Central memory CD8-positive, alpha-beta T cell (primary cell): ENCODE data around the gene LRRC28.

Experiments used
- ATAC-seq: fragments of 150-1000 bp; cut with Tn5 transposase; replicated peaks from 2 replicates; pipeline ENCODE4 v1.10.0; 2022; ENCODE audit warnings: mild to moderate bottlenecking, moderate FRiP score, moderate number of reproducible peaks; ENCODE audit not compliant: poor library complexity, severe bottlenecking; ENCODE audit errors: extremely low read depth
- DNase-seq, 2 donors: peaks; one replicate each; pipeline ENCODE4 v3.0.0; 2021; ENCODE audit warnings: low spot score in 2 of 2
- H3K27ac Mint-ChIP-seq: one replicate; pipeline ENCODE4 v1.8.0; 2022; ENCODE audit warnings: low read depth, mild to moderate bottlenecking, moderate library complexity, mixed read lengths
- H3K27me3 Mint-ChIP-seq: one replicate; pipeline ENCODE4 v1.8.0; 2022; ENCODE audit warnings: mixed read lengths
- H3K36me3 Mint-ChIP-seq: one replicate; pipeline ENCODE4 v1.8.0; 2022; ENCODE audit warnings: mild to moderate bottlenecking, moderate library complexity, mixed read lengths; ENCODE audit not compliant: insufficient read depth
- H3K4me1 Mint-ChIP-seq: one replicate; pipeline ENCODE4 v1.8.0; 2022; ENCODE audit warnings: mixed read lengths
- H3K4me3 Mint-ChIP-seq: one replicate; pipeline ENCODE4 v1.8.0; 2022; ENCODE audit warnings: mild to moderate bottlenecking, moderate library complexity, mixed read lengths
- H3K9me3 Mint-ChIP-seq: one replicate; pipeline ENCODE4 v1.8.0; 2022; ENCODE audit warnings: mixed read lengths

LRRC28 gene

DNA sequence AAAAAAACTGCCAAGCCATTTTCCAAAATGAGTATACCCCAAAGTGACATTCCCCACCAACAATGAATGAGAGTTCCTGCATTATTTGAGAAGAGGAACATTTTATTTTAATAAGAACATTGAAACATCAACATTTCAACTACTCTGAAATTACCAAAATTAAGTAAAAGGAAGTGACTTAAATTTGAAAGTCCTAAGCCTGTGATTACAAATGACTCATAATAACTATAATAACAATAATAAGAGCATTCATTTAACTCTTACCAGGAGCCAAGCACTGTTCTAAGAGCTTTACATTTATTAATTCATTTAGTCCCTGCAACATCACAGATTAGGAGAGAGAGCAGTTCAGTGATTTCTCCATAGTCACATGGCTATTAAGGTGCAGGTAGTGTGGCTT is 32.4 kb downstream of the LRRC28 start:
- DNase-seq (no peak), ATAC-seq (no peak)
- peaks cover 7% of the 10 kb centered on the region for H3K36me3 Mint-ChIP-seq
- H3K4me1 Mint-ChIP-seq = peaks cover 14% of the 10 kb centered on the region
- no peak overlapping the region for H3K27ac Mint-ChIP-seq
- H3K4me3 Mint-ChIP-seq = no peak overlapping the region
- H3K27me3 Mint-ChIP-seq = no peaks in the 10 kb centered on the region
- H3K9me3 Mint-ChIP-seq = no peaks in the 10 kb centered on the region

DNA sequence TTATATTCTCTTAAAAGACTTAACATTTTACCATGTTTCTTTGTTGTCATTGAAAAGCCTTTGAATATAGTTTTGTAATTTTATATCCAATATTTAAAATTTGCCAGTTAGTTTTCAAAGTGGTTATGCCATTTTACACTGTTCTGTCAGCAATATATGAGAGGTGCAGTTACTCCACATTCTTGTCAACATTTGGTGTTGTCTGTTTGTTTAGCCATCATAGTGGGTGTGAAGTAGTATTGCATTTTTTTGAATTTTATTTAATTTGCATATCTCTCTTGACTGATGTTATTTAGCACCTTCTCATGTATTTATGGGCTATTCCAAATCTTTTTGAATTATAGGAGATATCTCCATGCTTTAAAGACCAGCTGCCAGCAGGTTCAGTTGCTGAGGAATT is 40.4 kb downstream of the LRRC28 start:
- no peak for ATAC-seq
- Mint-ChIP-seq H3K9me3 (no peaks in the 10 kb centered on the region), H3K36me3 (peaks cover 8% of the 10 kb centered on the region), H3K27me3 (no peaks in the 10 kb centered on the region), H3K4me1 (no peaks in the 10 kb centered on the region), H3K4me3 (no peak overlapping the region), H3K27ac (no peak overlapping the region)
- no peak for DNase-seq

DNA sequence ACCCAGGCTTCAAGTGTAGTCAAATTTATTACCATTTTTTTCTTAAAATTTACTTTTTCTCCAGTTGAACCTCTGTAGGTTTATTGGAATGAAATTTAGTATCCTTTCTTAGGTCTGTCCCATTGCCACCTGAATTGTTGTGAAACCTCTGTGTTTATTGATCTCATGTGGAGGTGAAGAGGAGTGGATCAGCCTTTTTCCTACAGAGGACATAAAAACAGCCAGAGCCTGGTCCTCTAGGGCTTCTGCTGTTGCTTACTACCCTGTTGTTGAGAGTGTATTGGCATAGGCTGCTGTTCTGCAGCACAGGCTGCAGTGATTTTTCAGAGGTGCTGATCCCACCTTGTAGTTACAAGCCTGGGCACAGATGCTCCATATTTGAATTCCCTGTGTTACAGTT is 44.6 kb downstream of the LRRC28 start:
- Mint-ChIP-seq H3K27ac (no peak overlapping the region), H3K9me3 (no peaks in the 10 kb centered on the region), H3K4me3 (no peak overlapping the region), H3K4me1 (no peaks in the 10 kb centered on the region), H3K36me3 (peaks cover 4% of the 10 kb centered on the region), H3K27me3 (no peaks in the 10 kb centered on the region)
- no peak for ATAC-seq
- no peak for DNase-seq

DNA sequence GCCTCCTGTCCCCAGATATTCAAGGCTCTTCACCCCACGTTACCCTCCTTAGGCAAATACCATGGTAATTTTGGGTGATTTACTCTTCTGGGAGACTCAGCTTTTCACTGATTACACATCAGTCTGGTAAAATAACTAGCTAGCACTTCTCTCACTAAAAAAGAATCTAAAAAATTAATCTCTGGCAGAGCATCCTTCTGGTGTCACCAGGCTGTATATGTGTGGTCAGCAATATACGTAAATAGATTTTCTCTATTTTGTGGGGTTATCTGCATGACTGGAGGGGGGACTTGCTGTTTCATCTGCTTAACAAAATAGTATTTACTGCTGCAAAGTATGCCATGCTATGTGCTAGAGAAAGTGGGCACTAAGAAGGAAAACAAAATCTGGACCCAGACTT is 45.1 kb downstream of the LRRC28 start:
- Mint-ChIP-seq H3K36me3 (peaks cover 4% of the 10 kb centered on the region), H3K9me3 (no peaks in the 10 kb centered on the region), H3K4me3 (no peak overlapping the region), H3K27me3 (no peaks in the 10 kb centered on the region), H3K4me1 (no peaks in the 10 kb centered on the region), H3K27ac (no peak overlapping the region)
- DNase-seq (no peak), ATAC-seq (no peak)

DNA sequence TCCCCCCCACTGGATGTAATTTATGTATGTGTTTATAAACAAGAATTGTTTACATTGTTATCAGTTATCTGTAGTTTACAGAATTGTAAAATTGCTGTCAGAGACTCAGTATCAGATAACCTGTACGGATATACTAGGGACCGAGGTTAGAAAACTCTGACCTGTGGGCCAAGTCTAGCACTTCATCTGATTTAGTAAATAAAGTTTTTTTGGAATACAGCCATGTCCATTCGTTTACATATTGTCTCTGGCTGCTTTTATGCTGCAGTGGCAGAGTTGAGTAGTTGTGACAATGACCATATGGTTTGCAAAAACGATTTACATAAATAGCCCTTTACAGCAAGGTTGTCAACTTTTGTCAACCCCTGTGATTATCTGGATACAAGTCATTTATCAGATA is 52.6 kb downstream of the LRRC28 start:
- Mint-ChIP-seq H3K27ac (no peak overlapping the region), H3K9me3 (no peaks in the 10 kb centered on the region), H3K36me3 (peaks cover 2% of the 10 kb centered on the region), H3K4me3 (no peak overlapping the region), H3K27me3 (no peaks in the 10 kb centered on the region), H3K4me1 (peaks cover 5% of the 10 kb centered on the region)
- ATAC-seq = no peak
- no peak for DNase-seq

DNA sequence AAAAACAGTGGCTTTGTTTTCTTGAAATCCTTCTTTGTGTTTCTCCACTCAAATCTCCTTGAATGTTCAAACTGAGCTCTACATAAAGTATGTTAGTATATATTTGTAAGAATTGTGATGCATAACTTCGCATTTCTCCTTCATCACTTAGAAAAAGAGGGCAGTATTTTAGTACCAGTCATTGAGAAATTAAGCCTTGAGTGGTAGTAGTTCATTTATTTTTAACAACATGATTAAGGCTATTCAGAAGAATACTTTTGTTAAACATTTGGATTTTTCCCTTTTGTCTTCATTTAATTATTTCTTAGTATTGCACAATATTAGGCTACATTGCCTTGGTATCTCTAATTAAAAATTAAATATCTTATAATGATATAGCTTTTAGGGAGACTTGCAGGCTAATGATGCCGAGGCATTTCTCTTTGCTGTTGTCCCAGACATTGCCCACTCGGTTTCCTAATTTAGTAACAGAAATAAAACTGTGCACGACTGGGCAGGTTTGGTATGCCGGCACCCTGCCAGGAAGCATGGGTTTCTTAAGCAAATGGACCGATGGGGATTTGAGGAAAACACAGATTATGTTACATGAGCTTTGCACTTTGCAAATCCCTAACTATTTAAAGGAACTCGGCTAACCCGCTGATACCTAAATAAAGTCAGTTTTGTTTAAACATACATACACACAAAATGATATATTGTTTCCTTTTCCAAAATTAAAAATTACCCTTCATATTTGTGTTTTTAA is 54.7 kb downstream of the LRRC28 start:
- DNase-seq (no peak), ATAC-seq (no peak)
- no peak overlapping the region for H3K27ac Mint-ChIP-seq
- no peaks in the 10 kb centered on the region for H3K27me3 Mint-ChIP-seq
- H3K4me3 Mint-ChIP-seq = no peak overlapping the region
- no peaks in the 10 kb centered on the region for H3K9me3 Mint-ChIP-seq
- H3K4me1 Mint-ChIP-seq = peaks cover 5% of the 10 kb centered on the region
- peaks cover 3% of the 10 kb centered on the region for H3K36me3 Mint-ChIP-seq

DNA sequence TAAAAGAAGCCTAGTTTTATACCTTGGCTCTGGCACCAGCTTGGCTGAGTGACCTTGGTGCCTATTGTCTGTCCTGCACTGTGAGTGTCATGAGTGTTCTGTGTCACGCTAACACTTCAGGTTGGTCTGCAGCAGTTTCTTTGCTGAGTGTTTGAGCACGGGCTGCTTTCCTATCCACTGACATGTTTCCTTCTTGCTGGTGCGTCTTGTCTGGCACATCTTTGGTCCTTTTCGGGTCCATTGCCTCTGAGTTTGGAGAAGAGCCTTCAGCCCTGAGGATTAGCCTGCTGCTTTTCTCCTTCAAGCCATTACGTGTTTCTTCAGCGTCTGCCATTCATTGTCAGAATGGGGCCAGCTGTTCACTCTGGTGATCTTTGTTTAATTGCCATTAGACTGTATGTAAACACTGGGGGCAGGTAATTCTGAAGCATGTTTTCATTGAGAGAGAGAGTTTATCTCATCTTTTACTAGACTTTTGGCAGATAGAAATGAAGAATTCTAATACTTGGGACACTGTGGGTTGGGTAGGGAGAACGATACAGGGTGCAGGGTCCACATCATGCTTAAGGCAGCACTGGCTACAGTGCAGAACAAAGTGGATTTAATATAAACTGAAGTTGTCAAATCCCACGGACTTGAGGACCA is 55.5 kb downstream of the LRRC28 start:
- H3K9me3 Mint-ChIP-seq = no peaks in the 10 kb centered on the region
- no peak for DNase-seq
- no peaks in the 10 kb centered on the region for H3K27me3 Mint-ChIP-seq
- peaks cover 5% of the 10 kb centered on the region for H3K4me1 Mint-ChIP-seq
- H3K4me3 Mint-ChIP-seq = no peak overlapping the region
- H3K27ac Mint-ChIP-seq = no peak overlapping the region
- ATAC-seq = no peak
- peaks cover 3% of the 10 kb centered on the region for H3K36me3 Mint-ChIP-seq

DNA sequence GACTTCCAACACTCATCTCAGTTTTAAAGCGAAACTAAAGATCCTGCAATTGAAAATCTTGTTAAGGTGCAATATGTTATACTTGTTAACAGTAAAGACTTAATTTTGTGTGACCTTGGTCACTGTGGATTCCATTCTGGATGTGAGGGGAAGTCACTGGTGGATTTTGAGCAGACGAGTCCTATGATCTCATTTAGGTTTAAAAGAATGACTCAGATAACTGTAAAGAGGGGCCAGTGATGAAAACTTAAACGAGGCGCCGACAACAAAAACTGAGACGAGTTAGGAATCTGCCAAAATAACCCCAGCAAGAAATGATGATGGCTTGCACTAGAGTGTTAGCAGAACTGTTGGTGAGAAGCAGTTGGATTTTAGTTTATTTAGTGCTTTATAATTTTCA is 56.5 kb downstream of the LRRC28 start:
- Mint-ChIP-seq H3K4me1 (peaks cover 5% of the 10 kb centered on the region), H3K27ac (no peak overlapping the region), H3K9me3 (peaks cover 3% of the 10 kb centered on the region), H3K4me3 (no peak overlapping the region), H3K27me3 (no peaks in the 10 kb centered on the region), H3K36me3 (peaks cover 1% of the 10 kb centered on the region)
- ATAC-seq = no peak
- no peak for DNase-seq

DNA sequence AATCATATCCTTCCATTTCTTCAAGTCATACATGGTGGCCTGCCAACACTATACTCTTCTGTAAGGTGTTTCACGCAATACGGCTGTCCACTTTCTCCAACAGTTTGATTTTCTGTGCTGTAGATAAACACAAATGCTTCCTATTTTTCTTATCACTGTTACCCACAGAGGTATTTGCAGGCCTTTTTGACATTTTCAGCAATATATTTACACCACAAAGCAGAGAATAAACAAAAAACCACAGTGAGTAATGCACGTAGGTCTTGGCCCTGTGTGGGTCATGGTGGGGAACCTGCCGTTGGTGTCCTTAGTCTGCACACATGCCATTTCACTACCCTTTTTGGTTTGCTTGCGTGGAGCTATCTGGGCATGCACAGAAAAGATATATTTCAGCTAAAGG is 59.5 kb downstream of the LRRC28 start:
- Mint-ChIP-seq H3K9me3 (peaks cover 9% of the 10 kb centered on the region), H3K4me1 (peaks cover 5% of the 10 kb centered on the region), H3K27me3 (no peaks in the 10 kb centered on the region), H3K36me3 (peaks cover 1% of the 10 kb centered on the region), H3K4me3 (no peak overlapping the region), H3K27ac (no peak overlapping the region)
- ATAC-seq = no peak
- DNase-seq = no peak

DNA sequence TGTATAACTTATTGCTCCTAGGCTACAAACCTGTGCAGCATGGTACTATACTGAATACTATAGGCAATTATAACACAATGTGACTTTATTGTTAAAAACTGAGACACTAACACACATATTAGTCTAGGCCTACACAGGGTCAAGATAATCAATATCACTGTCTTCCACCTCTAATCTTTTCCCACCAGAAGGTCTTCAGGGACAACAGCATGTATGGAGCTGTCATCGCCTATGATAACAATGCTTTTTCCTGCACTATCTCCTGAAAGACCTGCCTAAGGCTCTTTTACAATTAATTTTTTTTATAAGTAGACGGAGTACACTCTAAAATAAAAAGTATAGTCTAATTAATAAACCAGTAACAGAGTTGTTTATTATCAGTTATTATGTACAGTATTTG is 60.9 kb downstream of the LRRC28 start:
- Mint-ChIP-seq H3K4me3 (no peak overlapping the region), H3K9me3 (peaks cover 9% of the 10 kb centered on the region), H3K27ac (no peak overlapping the region), H3K27me3 (no peaks in the 10 kb centered on the region), H3K4me1 (peaks cover 5% of the 10 kb centered on the region), H3K36me3 (peaks cover 1% of the 10 kb centered on the region)
- no peak for ATAC-seq
- DNase-seq = no peak

DNA sequence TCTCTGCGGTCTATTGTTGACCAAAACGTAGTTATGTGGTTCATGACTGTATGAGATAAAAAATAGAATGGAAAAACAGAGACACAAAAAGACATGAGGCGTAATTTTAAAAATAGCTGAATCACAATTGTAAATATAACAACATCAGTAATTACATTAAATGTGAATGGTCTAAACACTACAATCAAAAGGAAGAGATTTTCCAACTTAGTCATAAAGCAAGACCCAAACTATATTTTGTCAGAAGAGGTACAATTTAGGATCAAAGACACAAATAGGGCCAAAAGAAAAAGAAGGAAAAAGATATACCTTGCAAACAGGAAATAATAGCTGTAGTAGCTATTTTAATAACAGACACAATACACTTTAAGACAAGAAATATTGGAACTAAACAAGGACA is 61.5 kb downstream of the LRRC28 start:
- H3K27ac Mint-ChIP-seq = no peak overlapping the region
- ATAC-seq = no peak
- peaks cover 9% of the 10 kb centered on the region for H3K9me3 Mint-ChIP-seq
- no peak overlapping the region for H3K4me3 Mint-ChIP-seq
- no peaks in the 10 kb centered on the region for H3K27me3 Mint-ChIP-seq
- no peaks in the 10 kb centered on the region for H3K4me1 Mint-ChIP-seq
- no peak for DNase-seq
- peaks cover 1% of the 10 kb centered on the region for H3K36me3 Mint-ChIP-seq

DNA sequence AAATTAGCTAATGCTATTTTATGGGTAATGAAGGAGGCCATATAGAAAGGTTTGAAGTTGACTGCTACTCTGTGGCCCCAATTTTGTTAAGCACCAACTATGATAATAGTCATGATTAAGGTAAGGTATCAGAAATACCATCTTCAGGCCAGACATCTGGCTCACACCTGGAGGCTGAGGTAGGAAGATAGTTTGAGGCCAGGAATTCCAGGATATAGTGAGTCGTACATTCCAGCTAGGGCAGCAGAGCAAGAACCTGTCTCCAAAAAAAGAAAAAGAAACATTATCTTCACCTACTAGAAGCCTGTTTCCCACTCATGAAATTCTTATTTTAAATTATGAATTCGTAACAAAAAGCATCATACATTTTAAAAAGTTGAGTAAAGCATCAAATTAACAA is 64.4 kb downstream of the LRRC28 start:
- peaks cover 2% of the 10 kb centered on the region for H3K36me3 Mint-ChIP-seq
- DNase-seq = no peak
- no peak overlapping the region for H3K4me3 Mint-ChIP-seq
- H3K27me3 Mint-ChIP-seq = no peaks in the 10 kb centered on the region
- no peaks in the 10 kb centered on the region for H3K4me1 Mint-ChIP-seq
- peaks cover 9% of the 10 kb centered on the region for H3K9me3 Mint-ChIP-seq
- H3K27ac Mint-ChIP-seq = no peak overlapping the region
- ATAC-seq = no peak

DNA sequence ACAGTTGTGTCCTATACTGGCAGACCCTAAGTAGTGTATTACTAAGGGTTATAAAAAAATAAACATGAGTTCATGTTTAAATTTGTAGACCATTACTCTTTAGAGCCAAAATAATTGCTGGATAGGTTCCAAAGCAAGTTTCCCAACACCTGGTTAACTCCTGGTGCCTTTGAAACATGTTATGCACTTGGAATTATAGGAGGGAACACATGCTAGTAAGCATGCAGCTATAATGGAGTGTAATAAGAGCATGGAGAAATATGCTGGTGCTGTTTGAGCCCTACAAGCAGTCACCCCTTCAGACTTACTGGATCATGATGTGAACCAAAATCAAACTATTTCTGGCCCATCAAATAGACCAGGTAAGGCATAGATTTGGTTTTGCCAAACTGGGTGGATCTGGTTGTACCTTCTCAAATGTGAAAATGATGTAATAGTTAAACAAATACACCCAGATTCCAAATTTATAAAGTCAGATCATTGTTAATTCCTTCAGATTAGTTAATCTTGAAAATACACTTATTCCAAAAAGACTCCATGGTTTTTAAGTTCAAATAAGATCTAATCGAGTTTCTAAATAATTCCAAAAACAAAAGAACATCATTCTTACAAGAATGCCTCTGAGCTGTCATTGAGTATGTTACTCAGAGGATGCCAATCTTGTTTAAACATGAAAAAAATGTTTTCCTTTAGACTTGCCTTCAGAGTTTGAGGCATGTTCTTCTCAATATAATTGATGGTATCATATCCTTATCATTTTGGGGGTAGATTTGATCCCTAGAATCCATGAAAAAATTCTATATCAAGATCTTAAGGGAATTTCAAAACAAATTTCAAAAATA is 69.3 kb downstream of the LRRC28 start:
- no peak overlapping the region for H3K4me3 Mint-ChIP-seq
- no peak overlapping the region for H3K27ac Mint-ChIP-seq
- no peak for DNase-seq
- H3K27me3 Mint-ChIP-seq = no peaks in the 10 kb centered on the region
- ATAC-seq = no peak
- peaks cover 6% of the 10 kb centered on the region for H3K4me1 Mint-ChIP-seq
- H3K36me3 Mint-ChIP-seq = peaks cover 4% of the 10 kb centered on the region
- no peaks in the 10 kb centered on the region for H3K9me3 Mint-ChIP-seq
